ENCODE results near the gene RNF220. TPM values are rescaled to one million over a fixed set of nuclear protein-coding genes. Genes with fewer than 3 reads are reported as not detected.

The RNF220 gene
- total RNA-seq, 6 experiments from 2014 or later, result 42.1 to 54.7 (median 51.9) TPM

DNA sequence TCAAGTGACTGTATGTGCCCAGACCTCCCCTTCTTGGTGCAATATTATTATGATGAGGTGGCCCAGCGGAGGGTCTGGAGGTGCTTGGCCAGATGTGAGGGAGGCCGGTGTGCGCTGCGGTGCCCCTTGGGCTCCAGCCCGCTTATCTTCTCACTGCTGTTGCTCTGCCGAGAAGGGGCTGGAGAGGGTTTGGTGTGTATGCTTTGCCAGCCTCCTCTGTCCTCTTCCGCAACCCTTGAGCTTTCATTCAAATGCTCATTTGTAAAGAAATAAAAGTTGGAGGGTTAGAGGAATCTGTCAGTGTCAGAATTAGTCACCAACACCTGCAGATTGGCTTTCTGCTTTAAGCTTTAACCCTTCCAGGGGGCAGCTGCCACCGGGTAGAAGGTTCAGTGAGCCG, 19.7 kb downstream of the RNF220 start:
- H3K27ac Mint-ChIP-seq, result no peak overlapping the region

DNA sequence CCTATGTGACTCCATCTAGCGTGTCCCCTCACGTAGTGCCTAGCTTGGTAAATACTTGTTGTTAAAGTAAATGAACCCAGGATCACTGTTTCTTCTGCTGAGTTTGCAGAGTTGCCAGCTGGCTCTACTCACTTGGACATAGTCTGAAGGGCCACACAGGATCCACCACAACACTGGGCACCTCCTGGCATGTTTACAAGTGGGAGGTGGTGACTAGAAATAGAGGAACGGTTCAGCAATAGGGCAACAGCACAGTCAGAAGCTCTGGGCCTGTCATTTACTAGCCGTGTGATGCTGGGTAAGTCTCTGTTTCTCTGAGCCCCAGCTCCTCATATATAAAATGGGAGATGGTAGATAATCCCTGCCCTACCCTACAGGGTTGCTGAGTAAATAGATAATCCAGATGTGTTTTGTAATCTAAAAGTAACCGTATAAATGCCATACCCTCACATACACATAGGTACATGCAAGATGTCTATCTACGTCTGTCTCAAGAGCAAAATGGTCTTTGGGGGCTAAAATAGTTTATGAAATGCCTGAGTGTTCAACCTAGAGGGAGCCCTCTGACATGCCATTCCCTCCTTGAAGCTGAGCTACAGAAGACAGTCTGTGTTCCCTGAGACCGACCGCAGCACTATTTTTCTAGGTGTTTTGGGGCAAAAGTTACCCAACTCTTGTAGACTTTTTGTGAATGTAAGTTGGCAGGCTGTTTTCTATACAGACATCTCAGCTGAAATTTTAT, 20.5 kb downstream of the RNF220 start:
- Mint-ChIP-seq H3K27me3 (ENCODE audit: insufficient read depth) (peaks cover 66% of the 10 kb centered on the region), H3K4me3 (no peak overlapping the region), H3K36me3 (ENCODE audit: low read depth) (no peaks in the 10 kb centered on the region), H3K9me3 (no peaks in the 10 kb centered on the region), H3K4me1 (ENCODE audit: low read depth) (peaks cover 10% of the 10 kb centered on the region), H3K27ac (no peak overlapping the region)
- TF ChIP-seq, protein P1, sequence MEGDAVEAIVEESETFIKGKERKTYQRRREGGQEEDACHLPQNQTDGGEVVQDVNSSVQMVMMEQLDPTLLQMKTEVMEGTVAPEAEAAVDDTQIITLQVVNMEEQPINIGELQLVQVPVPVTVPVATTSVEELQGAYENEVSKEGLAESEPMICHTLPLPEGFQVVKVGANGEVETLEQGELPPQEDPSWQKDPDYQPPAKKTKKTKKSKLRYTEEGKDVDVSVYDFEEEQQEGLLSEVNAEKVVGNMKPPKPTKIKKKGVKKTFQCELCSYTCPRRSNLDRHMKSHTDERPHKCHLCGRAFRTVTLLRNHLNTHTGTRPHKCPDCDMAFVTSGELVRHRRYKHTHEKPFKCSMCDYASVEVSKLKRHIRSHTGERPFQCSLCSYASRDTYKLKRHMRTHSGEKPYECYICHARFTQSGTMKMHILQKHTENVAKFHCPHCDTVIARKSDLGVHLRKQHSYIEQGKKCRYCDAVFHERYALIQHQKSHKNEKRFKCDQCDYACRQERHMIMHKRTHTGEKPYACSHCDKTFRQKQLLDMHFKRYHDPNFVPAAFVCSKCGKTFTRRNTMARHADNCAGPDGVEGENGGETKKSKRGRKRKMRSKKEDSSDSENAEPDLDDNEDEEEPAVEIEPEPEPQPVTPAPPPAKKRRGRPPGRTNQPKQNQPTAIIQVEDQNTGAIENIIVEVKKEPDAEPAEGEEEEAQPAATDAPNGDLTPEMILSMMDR (IDR thresholded peaks at IDR 0.05), result no peak
- no peak for DNase-seq

More for the DNA sequence above, 19.7 kb downstream of the RNF220 start:
- no peak overlapping the region for H3K4me3 Mint-ChIP-seq
- no peaks in the 10 kb centered on the region for H3K9me3 Mint-ChIP-seq
- H3K27me3 Mint-ChIP-seq (ENCODE audit: insufficient read depth), result peaks cover 73% of the 10 kb centered on the region
- no peak for DNase-seq
- TF ChIP-seq, protein P1 (IDR thresholded peaks at IDR 0.05), result no peak
- H3K36me3 Mint-ChIP-seq (ENCODE audit: low read depth), result no peaks in the 10 kb centered on the region
- H3K4me1 Mint-ChIP-seq (ENCODE audit: low read depth), result peaks cover 10% of the 10 kb centered on the region

DNA sequence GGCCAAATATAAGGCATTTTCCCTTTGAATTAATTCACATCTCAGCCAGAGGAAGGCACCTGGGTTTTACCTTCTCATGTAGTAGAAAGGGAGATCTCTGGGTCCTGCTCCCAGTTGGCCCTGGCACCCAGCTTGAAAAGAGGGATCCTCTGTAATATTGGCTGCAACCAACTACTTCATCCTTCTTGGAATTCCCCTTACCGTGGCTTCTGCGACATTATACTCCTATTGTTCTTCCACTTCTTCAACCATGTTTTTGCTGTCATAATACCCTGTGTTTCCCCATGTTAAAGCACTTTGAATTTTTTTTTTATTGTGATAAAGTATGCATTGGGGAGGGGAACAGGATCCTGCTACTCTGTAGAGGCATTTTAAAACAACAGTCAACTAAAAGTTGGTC, 26.8 kb downstream of the RNF220 start:
- TF ChIP-seq, protein P1 (IDR thresholded peaks at IDR 0.05), result no peak
- H3K36me3 Mint-ChIP-seq (ENCODE audit: low read depth), result no peaks in the 10 kb centered on the region

GRCh38 chr1:44433209-44433608, 28.2 kb downstream of the RNF220 start:
- H3K27ac Mint-ChIP-seq, result no peak overlapping the region
- TF ChIP-seq, protein P1 (IDR thresholded peaks at IDR 0.05), result no peak
- no peak for DNase-seq

More for the DNA sequence above, 26.8 kb downstream of the RNF220 start:
- Mint-ChIP-seq H3K4me3 (no peak overlapping the region), H3K9me3 (no peaks in the 10 kb centered on the region), H3K27ac (no peak overlapping the region), H3K4me1 (ENCODE audit: low read depth) (0 out of 2 replicates have a peak, but pooled peaks cover 5% of the 10 kb centered on the region), H3K27me3 (ENCODE audit: insufficient read depth) (peaks cover 51% of the 10 kb centered on the region)
- DNase-seq, result no peak

DNA sequence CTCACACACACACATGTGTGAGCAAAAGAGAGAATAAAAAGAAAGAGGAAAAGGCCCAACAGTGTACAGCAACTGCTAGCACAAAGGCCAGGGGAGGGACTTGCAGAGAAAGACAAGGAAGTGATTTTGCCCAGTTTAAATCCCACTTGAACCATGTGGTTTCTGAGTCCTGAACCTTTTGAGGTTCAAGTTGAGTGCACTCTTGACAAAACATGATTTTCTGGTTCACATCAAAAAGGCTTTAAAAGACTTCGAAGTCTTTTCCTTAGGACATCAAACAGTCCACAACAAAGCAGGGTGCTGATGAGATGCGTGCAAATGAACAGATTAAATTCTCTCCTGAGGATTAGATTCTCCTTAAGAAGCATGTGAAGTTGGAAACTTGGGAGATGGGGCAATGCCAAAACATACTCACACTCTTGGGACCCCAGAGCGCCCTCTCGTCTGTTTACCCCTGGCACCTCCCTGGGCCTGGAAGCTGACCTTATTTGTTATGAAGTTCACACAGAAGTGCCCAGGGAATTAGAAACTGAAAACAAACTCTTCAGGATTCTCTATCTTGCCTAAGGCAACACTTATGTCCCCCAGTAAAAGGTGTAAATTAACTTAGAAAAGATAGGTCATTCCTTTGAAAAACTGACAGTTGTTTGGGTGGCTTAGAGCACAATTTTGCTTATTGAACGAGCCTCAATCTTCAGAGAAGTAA, 31.5 kb downstream of the RNF220 start:
- Mint-ChIP-seq H3K4me1 (ENCODE audit: low read depth) (0 out of 2 replicates have a peak, but pooled peaks cover 5% of the 10 kb centered on the region), H3K4me3 (no peak overlapping the region), H3K9me3 (no peaks in the 10 kb centered on the region), H3K27ac (no peak overlapping the region), H3K27me3 (ENCODE audit: insufficient read depth) (peaks cover 30% of the 10 kb centered on the region), H3K36me3 (ENCODE audit: low read depth) (no peaks in the 10 kb centered on the region)
- TF ChIP-seq, protein P1 (IDR thresholded peaks at IDR 0.05), result no peak
- no peak for DNase-seq

More at GRCh38 chr1:44433209-44433608, 28.2 kb downstream of the RNF220 start:
- H3K36me3 Mint-ChIP-seq (ENCODE audit: low read depth), result no peaks in the 10 kb centered on the region
- H3K4me3 Mint-ChIP-seq, result no peak overlapping the region
- no peaks in the 10 kb centered on the region for H3K9me3 Mint-ChIP-seq
- peaks cover 42% of the 10 kb centered on the region for H3K27me3 Mint-ChIP-seq (ENCODE audit: insufficient read depth)
- H3K4me1 Mint-ChIP-seq (ENCODE audit: low read depth), result 0 out of 2 replicates have a peak, but pooled peaks cover 5% of the 10 kb centered on the region
